Fibroblast of upper back skin (primary cell): ENCODE data around the gene RPL28.

Experiments
- DNase-seq: peaks from one replicate; pipeline ENCODE4 v3.0.0-alpha.2; 2013

The RPL28 gene

DNA sequence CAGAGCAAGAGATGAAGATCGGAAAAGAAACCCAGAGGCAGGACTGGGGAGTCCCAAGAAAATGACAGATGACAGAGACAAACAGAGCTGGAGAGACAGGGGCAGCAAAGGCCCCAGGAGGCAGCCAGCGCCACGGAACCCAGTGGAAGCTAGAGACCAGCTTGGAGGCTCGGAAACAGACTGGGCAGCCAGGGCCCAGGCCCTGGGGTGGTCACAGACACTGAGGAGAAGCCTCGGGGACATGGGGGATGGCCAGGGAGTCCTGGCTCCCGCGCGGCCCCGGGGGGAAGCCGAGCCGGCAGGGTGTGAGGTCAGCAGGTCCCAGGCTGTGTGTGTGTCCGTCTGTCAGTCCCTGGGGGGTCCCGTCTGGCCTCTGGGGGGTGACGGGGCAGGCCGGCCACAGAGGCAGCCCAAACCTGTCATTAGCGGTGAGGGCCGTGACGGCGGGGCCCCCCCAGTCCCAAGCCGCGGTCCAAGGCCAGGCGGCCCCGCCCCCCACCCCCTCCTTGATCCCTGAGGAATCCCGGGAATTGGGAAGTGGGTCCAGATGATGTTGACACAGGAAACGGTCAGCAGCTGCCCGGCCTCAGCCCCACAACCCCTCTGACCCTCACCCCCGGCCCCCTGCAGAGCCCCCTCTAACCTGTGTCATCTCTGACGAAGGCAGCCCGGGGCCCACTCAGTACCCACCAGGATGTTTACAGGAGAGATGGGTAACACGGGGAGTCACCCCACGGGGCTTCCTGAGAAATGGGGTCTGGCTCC lies 11.6 kb upstream of the RPL28 start:
- DNase-seq = peak; percentile 53

DNA sequence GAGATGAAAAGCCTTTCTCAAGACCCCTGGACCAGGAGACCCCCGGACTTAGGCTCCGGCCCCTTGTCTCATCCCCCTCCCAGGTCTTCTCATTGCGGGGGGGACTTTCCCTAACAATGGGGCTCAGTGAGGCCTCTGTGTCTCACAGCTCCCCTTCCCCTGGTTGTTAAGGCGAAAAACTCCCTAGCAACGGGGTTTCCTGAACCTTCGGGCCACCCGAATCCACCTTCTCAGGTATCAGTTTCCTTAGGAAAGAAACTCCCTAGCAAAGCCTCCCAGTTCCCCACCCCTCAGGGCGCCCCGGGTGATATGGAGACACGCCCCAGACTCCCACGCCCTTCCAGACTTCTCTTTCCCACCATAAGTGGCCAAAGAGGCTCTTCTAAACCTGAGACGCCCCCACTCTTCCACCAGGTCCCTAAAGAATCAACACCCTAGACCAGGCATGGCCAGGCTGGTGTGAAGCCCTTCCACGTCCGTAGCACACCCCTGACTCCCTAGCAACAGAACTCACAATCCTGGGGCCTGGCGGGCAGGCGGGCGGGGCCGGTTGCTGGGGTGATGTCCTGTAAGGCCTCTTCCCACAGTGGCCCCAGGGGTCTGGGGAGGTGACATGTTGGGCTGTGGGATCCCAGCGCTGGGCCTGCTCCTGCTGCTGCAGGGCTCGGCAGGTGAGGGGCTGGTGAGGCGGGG lies 9.3 kb upstream of the RPL28 start, which contains the start of gene TMEM190:
Gene TMEM190, plus strand, starts transcription at position 586 of the 693 bp plus-strand sequence. Its CDS starts 28 bp downstream, at position 614.
- DNase-seq = no peak

GRCh38 chr19:55377356-55378131 lies 8.2 kb upstream of the RPL28 start:
- DNase-seq = no peak

DNA sequence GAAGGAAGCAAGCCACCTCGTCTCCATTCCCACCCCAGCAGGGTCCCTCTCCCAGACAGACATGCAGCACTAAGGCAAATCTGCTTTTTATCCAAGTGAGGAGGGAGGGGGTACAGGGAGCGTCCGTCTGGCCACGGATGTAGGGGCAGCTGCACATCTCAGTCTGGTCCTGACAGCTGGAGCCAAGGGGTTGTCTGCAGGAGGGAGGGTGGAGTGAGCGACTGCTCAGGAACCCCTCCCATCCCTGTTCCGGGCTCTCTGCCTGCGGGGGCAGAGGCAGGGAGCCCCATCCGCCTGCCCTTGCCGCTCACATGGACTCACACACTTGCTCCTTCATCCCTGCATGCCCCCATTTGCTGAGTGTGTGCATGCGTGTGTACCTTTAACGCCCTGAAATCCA lies 6.6 kb upstream of the RPL28 start:
- DNase-seq = no peak

- DNase-seq = no peak
Observed at GRCh38 chr19:55382013-55382412, 3.7 kb upstream of the RPL28 start.

DNA sequence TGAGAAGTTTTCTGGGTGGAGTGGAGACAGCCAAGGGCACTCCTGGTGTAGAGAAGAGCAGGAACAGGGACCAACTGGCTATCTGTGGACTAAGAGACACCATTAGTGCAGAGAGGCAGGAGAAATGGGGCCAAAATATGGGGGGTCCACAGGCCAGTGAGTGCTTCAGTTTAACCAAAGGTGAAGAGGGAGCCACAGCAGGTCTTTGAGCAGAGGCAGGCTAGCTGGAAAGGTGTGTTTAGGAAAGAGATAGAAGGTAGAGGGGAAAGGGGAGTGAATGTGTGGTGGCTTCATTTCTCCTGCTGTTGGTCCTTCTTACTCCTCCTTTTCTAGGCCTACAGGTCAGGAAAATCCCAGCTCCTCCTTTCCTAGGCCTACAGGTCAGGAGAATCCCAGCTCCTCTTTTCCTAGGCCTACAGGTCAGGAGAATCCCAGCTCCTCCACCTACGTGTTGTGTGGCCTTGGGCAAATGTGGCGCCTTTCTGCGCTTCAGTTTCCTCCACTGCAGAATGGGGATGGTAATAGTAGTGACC lies 3.1 kb upstream of the RPL28 start:
- no peak for DNase-seq

- peak; percentile 62 for DNase-seq
Observed at GRCh38 chr19:55383279-55384130, 2.2 kb upstream of the RPL28 start.

DNA sequence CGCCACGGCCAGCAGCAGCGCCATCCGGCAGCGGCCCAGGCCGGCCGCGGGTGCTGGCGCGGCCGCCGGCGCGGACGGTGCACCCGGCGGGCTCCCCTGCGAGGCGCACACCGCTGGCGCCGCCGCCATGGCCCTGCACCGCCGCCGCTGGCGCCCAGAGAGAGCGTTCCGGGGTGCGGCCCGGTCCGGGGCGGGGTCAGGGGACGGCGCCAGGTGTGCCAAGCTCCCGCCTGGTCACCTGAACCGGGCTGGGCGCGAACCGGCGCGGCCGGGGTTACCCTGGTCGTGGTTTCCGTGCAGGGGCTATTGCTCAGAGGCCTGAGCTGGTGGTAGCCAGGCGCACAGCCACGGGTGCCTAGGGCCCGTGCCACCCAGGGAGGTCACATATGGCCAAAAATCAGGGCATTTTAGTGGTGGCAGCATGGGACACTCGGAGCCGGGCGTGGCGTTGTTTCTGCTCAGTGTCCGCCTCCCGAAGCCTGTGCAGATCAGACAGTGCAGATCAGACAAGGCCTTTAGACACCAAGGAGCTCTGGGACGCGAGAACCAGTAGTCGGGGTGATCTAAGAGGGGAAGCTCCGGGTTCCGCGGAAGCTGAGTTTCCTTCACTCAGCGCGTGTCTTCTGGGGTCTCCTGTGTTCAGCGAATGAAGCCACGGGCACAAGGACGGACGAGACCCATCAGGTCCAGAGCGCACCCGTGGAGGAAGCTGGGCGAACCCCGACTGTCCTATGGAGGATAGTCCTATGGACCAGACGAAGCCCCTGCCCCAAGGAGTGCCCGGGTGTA lies 1.4 kb upstream of the RPL28 start, which contains the start of gene TMEM238:
Gene TMEM238, minus strand, starts transcription at position 162 of the 789 bp plus-strand sequence. Its CDS starts 33 bp downstream, at position 129.
- no peak for DNase-seq

GRCh38 chr19:55384920-55385723 lies 610 bp upstream of the RPL28 start:
- peak; percentile 96 for DNase-seq

DNA sequence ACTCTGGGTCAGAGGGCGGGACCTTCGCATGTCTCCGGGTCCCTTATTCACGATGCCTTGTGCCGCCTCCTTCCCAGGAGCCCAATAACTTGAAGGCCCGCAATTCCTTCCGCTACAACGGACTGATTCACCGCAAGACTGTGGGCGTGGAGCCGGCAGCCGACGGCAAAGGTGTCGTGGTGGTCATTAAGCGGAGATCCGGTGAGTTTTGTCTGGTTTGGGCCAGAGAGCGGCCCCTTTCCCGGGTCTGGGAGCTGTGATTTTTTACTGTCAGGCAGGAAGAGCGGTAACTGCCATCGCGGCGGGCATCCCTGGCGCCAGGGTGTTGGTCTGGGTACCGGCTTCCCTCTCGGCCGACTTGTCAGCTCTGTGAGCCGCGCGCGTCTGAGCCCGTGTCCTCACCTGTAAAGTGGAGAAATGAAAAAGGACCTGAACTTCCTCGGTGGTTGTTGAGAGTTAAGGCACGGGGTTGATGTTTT lies 800 bp downstream of the RPL28 start:
- DNase-seq = no peak

GRCh38 chr19:55387736-55388497 lies 2.2 kb downstream of the RPL28 start:
- no peak for DNase-seq

DNA sequence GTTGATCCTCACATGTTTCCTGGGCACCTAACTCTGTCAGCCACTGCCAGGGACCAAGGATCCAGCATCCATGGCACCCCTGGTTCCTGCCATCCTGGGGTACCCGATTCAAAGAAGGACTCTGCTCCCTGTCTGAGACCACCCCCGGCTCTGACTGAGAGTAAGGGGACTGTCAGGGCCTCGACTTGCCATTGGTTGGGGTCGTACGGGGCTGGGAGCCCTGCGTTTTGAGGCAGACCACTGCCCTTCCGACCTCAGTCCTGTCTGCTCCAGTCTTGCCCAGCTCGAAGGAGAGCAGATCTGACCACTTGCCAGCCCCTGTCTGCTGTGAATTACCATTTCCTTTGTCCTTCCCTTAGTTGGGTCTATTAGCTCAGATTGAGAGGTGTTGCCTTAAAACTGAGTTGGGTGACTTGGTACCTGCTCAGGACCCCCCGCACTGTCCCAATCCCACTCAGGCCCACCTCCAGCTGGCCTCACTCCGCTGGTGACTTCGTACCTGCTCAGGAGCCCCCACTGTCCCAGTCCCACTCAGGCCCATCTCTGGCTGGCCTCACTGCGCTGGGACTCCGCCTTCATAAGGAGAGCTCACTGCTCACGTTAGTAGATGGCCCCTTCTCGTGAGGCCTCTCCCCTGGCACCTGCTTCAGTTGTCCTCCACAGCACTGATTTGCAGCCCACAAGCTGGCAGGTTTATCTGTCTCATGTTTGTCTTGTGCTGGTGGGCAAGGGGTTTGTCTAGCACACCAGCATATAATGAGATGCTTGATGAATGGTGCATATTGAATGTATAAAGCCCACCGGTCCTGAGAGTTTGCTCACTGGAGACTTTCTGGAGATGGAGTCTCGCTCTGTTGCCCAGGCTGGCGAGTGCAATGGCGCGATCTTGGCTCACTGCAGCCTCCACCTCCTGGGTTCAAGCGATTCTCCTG lies 3.9 kb downstream of the RPL28 start:
- DNase-seq = no peak

DNA sequence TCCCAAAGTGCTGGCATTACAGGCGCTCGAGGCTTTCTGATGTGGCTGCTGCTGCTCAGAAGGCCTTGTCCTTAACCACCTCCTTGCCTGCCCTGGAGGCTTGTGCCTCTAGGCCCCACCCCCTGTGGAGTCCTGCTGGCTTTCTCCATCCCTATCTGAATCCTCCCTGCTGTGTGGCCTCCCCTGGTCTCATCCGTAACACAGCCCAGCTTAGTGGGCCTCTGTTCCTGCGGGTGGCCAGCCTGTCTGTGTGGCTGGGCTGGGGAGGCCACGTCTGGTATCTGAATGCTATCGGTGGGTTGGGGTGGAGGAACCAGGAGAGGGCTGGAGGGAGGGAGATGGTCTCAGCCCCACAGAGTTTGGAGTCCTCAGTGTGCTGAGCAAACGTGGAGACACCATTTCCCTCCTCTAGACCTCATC lies 4.7 kb downstream of the RPL28 start:
- no peak for DNase-seq

DNA sequence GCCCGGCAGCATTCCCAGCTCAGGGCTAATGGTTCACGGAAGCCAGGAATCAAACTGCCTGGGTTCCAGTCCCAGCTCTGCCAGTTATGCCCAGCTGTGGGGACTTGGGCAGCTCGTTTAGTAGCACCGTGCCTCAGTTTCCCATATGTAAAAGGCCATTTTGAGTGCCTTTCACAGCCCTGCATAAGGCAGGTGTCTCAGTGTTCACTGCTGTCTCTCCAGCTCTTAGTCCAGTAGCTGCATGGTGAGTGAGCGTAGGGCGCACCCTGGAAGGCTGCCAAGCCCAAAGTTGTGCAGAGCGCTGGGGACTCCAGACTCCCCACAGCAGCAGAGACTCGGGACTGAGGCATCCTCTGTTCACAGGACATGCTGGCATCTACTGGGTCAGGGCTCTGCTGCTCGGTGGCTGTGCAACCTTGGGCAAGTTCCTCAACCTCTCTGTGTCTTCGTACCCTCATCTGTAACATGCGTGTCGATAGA lies 5.5 kb downstream of the RPL28 start:
- no peak for DNase-seq

GRCh38 chr19:55391702-55392615 lies 6.2 kb downstream of the RPL28 start:
- DNase-seq = no peak

- no peak for DNase-seq
Observed at GRCh38 chr19:55392820-55393761, 7.4 kb downstream of the RPL28 start.
